Breast epithelium (tissue), 3 donors: ENCODE results near the gene HOXB2.

Experiments
- CTCF ChIP-seq, 3 donors: fragments of 450-650 bp; IDR thresholded peaks; one replicate each; pipeline ENCODE4 v1.5.1; 2016 to 2017; ENCODE audit warnings: antibody characterized with exemption in 3 of 3, mild to moderate bottlenecking in 3 of 3, moderate library complexity in 3 of 3
- POLR2A ChIP-seq: fragments of 450-650 bp; IDR thresholded peaks from one replicate; pipeline ENCODE4 v1.6.1; 2016; ENCODE audit warnings: antibody characterized with exemption, mild to moderate bottlenecking, moderate library complexity
- POLR2AphosphoS5 ChIP-seq, 3 donors: sonication (generic); formaldehyde crosslinking; IDR thresholded peaks; one replicate each; pipeline ENCODE4 v1.6.1; 2017; ENCODE audit warnings: antibody characterized with exemption in 3 of 3

GRCh38 chr17:48589060-48589830 lies 44.3 kb upstream of the HOXB2 start:
- no peak for TF ChIP-seq CTCF (IDR thresholded peaks at IDR 0.05)
- TF ChIP-seq POLR2AphosphoS5 (IDR thresholded peaks at IDR 0.05): no peak
- TF ChIP-seq POLR2A: no peak
